Measurements from ENCODE around the gene MRC2. TPM values are rescaled to one million over a fixed set of nuclear protein-coding genes. Genes with fewer than 3 reads are reported as not detected.

Gene MRC2
- total RNA-seq, 1 experiment from 2014 or later = 10.7 TPM

- TF ChIP-seq ZFX (IDR thresholded peaks at IDR 0.05) (no peak), TCF7L2 (IDR thresholded peaks at IDR 0.05; ENCODE audit: borderline replicate concordance, extremely low read depth, insufficient read depth, insufficient read length) (no peak), POLR2AphosphoS5 (IDR thresholded peaks at IDR 0.05; ENCODE audit: low read depth, low read length) (no peak), JUND (IDR thresholded peaks at IDR 0.05) (no peak), YY1 (IDR thresholded peaks at IDR 0.05; ENCODE audit: extremely low read depth, insufficient replicate concordance, low read depth, low read length) (no peak), SIN3A (IDR thresholded peaks at IDR 0.05; ENCODE audit: low read depth) (no peak)
These were observed 90.1 kb downstream of the MRC2 start (continued) for GRCh38 chr17:62717589-62717855.

- Histone ChIP-seq H3K27ac (ENCODE audit: low read depth, low read length) (no peak overlapping the region), H3K9ac (ENCODE audit: low read length) (no peak overlapping the region), H2AFZ (ENCODE audit: low read depth, low read length, poor library complexity, severe bottlenecking) (no peak overlapping the region), H3K9me3 (ENCODE audit: control insufficient read depth in 1 of 2, insufficient read depth in 1 of 2, low read depth in 1 of 2, low read length in 2 of 2) (no peaks in the 10 kb centered on the region), H3K36me3 (ENCODE audit: control insufficient read depth in 1 of 2, insufficient read depth in 2 of 2, low read length in 2 of 2) (no peaks in the 10 kb centered on the region), H3K4me3 (replicated peaks in 1 of 2; ENCODE audit: low read depth in 1 of 2, low read length in 2 of 2) (no peak overlapping the region), H3K4me1 (ENCODE audit: control insufficient read depth in 1 of 2, insufficient read depth in 2 of 2, low read length in 2 of 2) (peaks cover 19 to 49% of the 10 kb centered on the region in 2 experiments), H3K79me2 (ENCODE audit: insufficient read depth, low read length) (no peaks in the 10 kb centered on the region), H4K20me1 (ENCODE audit: insufficient read depth) (no peaks in the 10 kb centered on the region), H3K4me2 (ENCODE audit: low read length) (no peak overlapping the region), H3K27me3 (ENCODE audit: insufficient read depth, low read length) (no peaks in the 10 kb centered on the region), H3K9me2 (ENCODE audit: insufficient read depth) (no peaks in the 10 kb centered on the region)
- DNase-seq (ENCODE audit: low read depth, low spot score) (no peak), ATAC-seq (no peak)
- no peak for TF ChIP-seq FOSL1 (IDR thresholded peaks at IDR 0.05; ENCODE audit: low read depth)
- TF ChIP-seq YY1 (IDR thresholded peaks at IDR 0.05; ENCODE audit: extremely low read depth, insufficient replicate concordance, low read depth, low read length) = no peak
- TF ChIP-seq ATF3 (IDR thresholded peaks at IDR 0.05) = no peak
- TF ChIP-seq EZH2phosphoT487 (IDR thresholded peaks at IDR 0.05; ENCODE audit: borderline replicate concordance) = no peak
- no peak for TF ChIP-seq ELF1 (IDR thresholded peaks at IDR 0.05; ENCODE audit: borderline replicate concordance, low read depth)
- TF ChIP-seq MAX (IDR thresholded peaks at IDR 0.05) = no peak
- TF ChIP-seq SP1 (IDR thresholded peaks at IDR 0.05; ENCODE audit: low read depth) = no peak
- TF ChIP-seq SIN3A (IDR thresholded peaks at IDR 0.05; ENCODE audit: low read depth) = no peak
- no peak for TF ChIP-seq CBX3 (IDR thresholded peaks at IDR 0.05; ENCODE audit: low read depth)
- intact Hi-C loops (cut with micrococcal nuclease) = no loop called here
- ChIA-PET RAD21 (ENCODE audit: low non-redundant PET in 1 of 2, low total read pairs in 2 of 2, uncharacterized antibody in 2 of 2, unreplicated experiment in 2 of 2) (no interaction called here), CTCF (no interaction called here), POLR2A (no interaction called here)
- BruUV-seq (replicated peaks) = no TSS peak
These were observed 90.4 kb downstream of the MRC2 start for GRCh38 chr17:62717889-62718288.
